ENCODE data around the gene ARHGEF37. TPM values are rescaled to one million over a fixed set of nuclear protein-coding genes. Genes with fewer than 3 reads are reported as not detected.

The ARHGEF37 gene
- total and polyA plus RNA-seq, 9 of the 15 experiments (the other 6 are each of a cell fraction or from before 2014, with no cell fraction given) = 0.01 to 0.27 (median 0.05) TPM

- Histone ChIP-seq H3K79me2 (ENCODE audit: control insufficient read depth, insufficient read depth, low read length) (no peaks in the 10 kb centered on the region), H3K9me3 (replicated peaks; ENCODE audit: control insufficient read depth, insufficient read depth, low read depth, low read length) (no peaks in the 10 kb centered on the region), H3K9ac (ENCODE audit: insufficient read depth in 1 of 2, low read depth in 2 of 2, low read length in 2 of 2) (no peak overlapping the region; a peak in 1 of 4 replicates), H3K4me1 (replicated peaks in 1 of 2; ENCODE audit: control insufficient read depth in 2 of 2, insufficient read depth in 2 of 2, low read length in 2 of 2) (peaks cover 7 to 12% of the 10 kb centered on the region in 2 experiments; a peak in 3 of 5 replicates), H3K4me3 (no peak overlapping the region), H3K4me2 (ENCODE audit: insufficient read depth, low read length) (no peak overlapping the region), H4K20me1 (replicated peaks; ENCODE audit: control insufficient read depth, insufficient read depth, low read length) (no peaks in the 10 kb centered on the region), H2AFZ (ENCODE audit: low read depth, low read length) (peak overlapping the region; percentile 91; the same call in 1 of the 2 replicates), H3K27me3 (ENCODE audit: control insufficient read depth in 2 of 2, insufficient read depth in 2 of 2, low read length in 2 of 2) (no peaks in the 10 kb centered on the region), H3K36me3 (ENCODE audit: control insufficient read depth, insufficient read depth, low read length) (no peaks in the 10 kb centered on the region), H3K27ac (ENCODE audit: extremely low read depth, low read depth, low read length) (no peak overlapping the region), H3K9me1 (ENCODE audit: control insufficient read depth, insufficient read depth, low read length) (no peaks in the 10 kb centered on the region)
- ATAC-seq (no peak), FAIRE-seq (no peak), DNase-seq (ENCODE audit: extremely low read depth in 1 of 4, low spot score in 3 of 4) (no peak)
- TF ChIP-seq ZNF197 (CRISPR knock-in tag; IDR thresholded peaks at IDR 0.05; ENCODE audit: low read depth) (no peak), DLX4 (CRISPR knock-in tag; IDR thresholded peaks at IDR 0.05) (no peak), TCF7L2 (IDR thresholded peaks at IDR 0.05; ENCODE audit: low read depth, low read length) (no peak), HLTF (IDR thresholded peaks at IDR 0.05) (no peak), GATAD2A (IDR thresholded peaks at IDR 0.05) (no peak), ZNF239 (CRISPR knock-in tag; IDR thresholded peaks at IDR 0.05) (no peak), SOX6 (IDR thresholded peaks at IDR 0.05) (no peak), CLOCK (CRISPR knock-in tag; IDR thresholded peaks at IDR 0.05; ENCODE audit: borderline replicate concordance) (no peak), SMAD3 (CRISPR knock-in tag; conservative IDR thresholded peaks at IDR 0.05) (no peak), BRD9 (IDR thresholded peaks at IDR 0.05; ENCODE audit: low read depth, partially characterized antibody) (no peak), MXD1 (CRISPR knock-in tag; IDR thresholded peaks at IDR 0.05; ENCODE audit: borderline replicate concordance, poor library complexity, severe bottlenecking) (no peak), NR2C2 (CRISPR knock-in tag; IDR thresholded peaks at IDR 0.05) (no peak), NR2C2 (tag; IDR thresholded peaks at IDR 0.05) (no peak), FOS (IDR thresholded peaks at IDR 0.05; ENCODE audit: extremely low read depth, insufficient read length) (no peak)
- in situ Hi-C loops (cut with MboI) = loop anchor here (5.0 to 10.0 kb wide), 3 partner anchors 188 to 575 kb away; no protein-coding TSS in a partner anchor
- ChIA-PET POLR2A (interaction anchor here (0.5 to 2.0 kb wide), 8 partner anchors 9 to 438 kb away, joined by 3 to 9 read pairs (median 4); partner anchors contain the start of gene PPARGC1B), CTCF (ENCODE audit: low intra/inter-chr PET ratio) (interaction anchor here (5.7 kb wide), 1 partner anchor 189 kb away, joined by 108 read pairs; no protein-coding TSS in a partner anchor)
- intact Hi-C loops (cut with micrococcal nuclease) = loop anchor here (5.0 kb wide), 1 partner anchor 138 kb away; no protein-coding TSS in a partner anchor
- BruUV-seq (replicated peaks) = no TSS peak
These were observed 58.4 kb downstream of the ARHGEF37 start for GRCh38 chr5:149639737-149640136.

Data from K562 (cell line).